Heart left ventricle (tissue), 13 donors: ENCODE measurements around the gene MPZL1.

Experiments used
- POLR2A ChIP-seq, 2 donors: fragments of 450-650 bp; IDR thresholded peaks; one replicate each; pipeline ENCODE4 v1.6.1; 2017; ENCODE audit warnings: antibody characterized with exemption in 2 of 2, mild to moderate bottlenecking in 2 of 2, moderate library complexity in 2 of 2
- TF ChIP-seq, protein P1 (sequence below), 12 donors: fragments of 200-600 bp; sonication (generic) in 4 of 12; IDR thresholded peaks; one replicate each; pipeline versions ENCODE4 v1.5.0 to v1.8.0; 2018 to 2022; ENCODE audit warnings: antibody characterized with exemption in 12 of 12, mild to moderate bottlenecking in 5 of 12
- donor health status: ischemic (EF 13 %, LVEDD 7.1; RV severe dilation, severe dysfunction).
- donor health status: DM: no; HTN: yes; CAD: no.
- donor health status: DM: no; HTN: no; CAD: no.
- donor health status: ischemic (EF 25% LVEDD 6.9; RV normal size, moderate dysfunction).
- donor health status: ischemic (EF 25% LVEDD 5.7; RV mildly dilated, moderate dysfunction).
- donor health status: ischemic (EF 35%, LVEDD 5.7; RV mildly dilated, moderate dysfunction).
- donor health status: nonischemic (EF 11% LVEDD 7.7; RV severe dilation, severe dysfunction).
- donor health status: DM: yes; HTN: yes; CAD: no.
- donor health status: PGD.
- donor health status: ischemic (EF 29% LVEDD 5.4; RV normal size, mild dysfunction).
- donor health status: nonischemic (EF 23%, LVEDD 6.1; RV moderate dilation, normal function).

DNA sequence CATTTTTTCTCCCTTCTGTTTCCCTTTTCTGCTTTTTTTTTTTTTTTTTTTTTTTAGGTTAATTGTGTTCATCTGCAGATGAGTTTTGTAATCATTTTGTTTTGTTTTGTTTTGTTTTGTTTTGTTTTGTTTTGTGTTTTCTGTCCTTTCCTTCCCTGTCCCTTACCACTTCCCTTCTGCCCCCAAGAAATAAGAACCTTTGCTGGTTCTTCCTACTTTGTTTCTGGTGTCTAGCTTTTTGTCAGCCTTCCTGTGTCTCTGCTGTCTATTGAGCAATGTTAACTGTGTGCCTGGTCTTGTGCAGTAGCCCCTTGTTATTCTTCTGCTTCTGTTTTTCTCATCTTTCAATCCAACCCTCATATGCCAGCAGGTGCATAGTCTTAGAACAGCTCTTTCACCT lies 46.0 kb downstream of the MPZL1 start:
- TF ChIP-seq, protein P1, sequence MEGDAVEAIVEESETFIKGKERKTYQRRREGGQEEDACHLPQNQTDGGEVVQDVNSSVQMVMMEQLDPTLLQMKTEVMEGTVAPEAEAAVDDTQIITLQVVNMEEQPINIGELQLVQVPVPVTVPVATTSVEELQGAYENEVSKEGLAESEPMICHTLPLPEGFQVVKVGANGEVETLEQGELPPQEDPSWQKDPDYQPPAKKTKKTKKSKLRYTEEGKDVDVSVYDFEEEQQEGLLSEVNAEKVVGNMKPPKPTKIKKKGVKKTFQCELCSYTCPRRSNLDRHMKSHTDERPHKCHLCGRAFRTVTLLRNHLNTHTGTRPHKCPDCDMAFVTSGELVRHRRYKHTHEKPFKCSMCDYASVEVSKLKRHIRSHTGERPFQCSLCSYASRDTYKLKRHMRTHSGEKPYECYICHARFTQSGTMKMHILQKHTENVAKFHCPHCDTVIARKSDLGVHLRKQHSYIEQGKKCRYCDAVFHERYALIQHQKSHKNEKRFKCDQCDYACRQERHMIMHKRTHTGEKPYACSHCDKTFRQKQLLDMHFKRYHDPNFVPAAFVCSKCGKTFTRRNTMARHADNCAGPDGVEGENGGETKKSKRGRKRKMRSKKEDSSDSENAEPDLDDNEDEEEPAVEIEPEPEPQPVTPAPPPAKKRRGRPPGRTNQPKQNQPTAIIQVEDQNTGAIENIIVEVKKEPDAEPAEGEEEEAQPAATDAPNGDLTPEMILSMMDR (IDR thresholded peaks at IDR 0.05) = no peak
- no peak for TF ChIP-seq POLR2A (IDR thresholded peaks at IDR 0.05)
